IPS-18a (cell line): ENCODE results near the gene RNF13.

Source experiments
- H3K27ac ChIP-seq: one replicate; pipeline ENCODE4 v1.5.1; 2013; ENCODE audit warnings: low read length
- H3K27me3 ChIP-seq: one replicate; pipeline ENCODE4 v1.6.1; 2013; ENCODE audit warnings: mild to moderate bottlenecking, low read length; ENCODE audit not compliant: control insufficient read depth, insufficient read depth
- H3K36me3 ChIP-seq: one replicate; pipeline ENCODE4 v1.6.1; 2013; ENCODE audit warnings: low read depth, low read length; ENCODE audit not compliant: control insufficient read depth
- H3K4me1 ChIP-seq: one replicate; pipeline ENCODE4 v1.6.1; 2013; ENCODE audit warnings: low read depth, low read length; ENCODE audit not compliant: control insufficient read depth
- H3K4me3 ChIP-seq: one replicate; pipeline ENCODE4 v1.5.1; 2013; ENCODE audit warnings: low read length
- H3K9ac ChIP-seq: one replicate; pipeline ENCODE4 v1.6.1; 2013; ENCODE audit warnings: mild to moderate bottlenecking, low read length, moderate library complexity
- H3K9me3 ChIP-seq: one replicate; pipeline ENCODE4 v1.6.1; 2013; ENCODE audit warnings: low read depth, low read length; ENCODE audit not compliant: control insufficient read depth

The RNF13 gene

DNA sequence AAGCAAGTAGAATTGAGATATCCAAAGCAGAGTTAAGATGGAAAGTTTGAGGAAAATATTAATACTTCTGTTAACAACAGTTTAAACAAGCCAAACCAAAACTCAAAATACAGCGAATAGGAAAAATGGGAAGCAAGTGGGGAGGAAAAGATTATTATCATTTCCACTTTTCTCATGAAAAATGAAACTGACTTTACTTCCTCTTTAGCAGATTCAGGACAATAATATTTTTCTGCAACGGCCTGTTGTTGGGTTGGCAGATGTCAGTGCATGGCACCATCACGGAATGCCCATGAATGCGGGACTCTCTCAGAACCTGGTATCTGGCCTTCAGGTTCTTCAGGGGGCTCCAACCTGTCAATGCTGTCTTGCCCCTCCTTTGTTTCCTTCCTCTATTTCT lies 31.8 kb upstream of the RNF13 start:
- Histone ChIP-seq H3K4me3 (no peak overlapping the region), H3K9me3 (no peaks in the 10 kb centered on the region), H3K27ac (no peak overlapping the region), H3K9ac (no peak overlapping the region), H3K27me3 (no peaks in the 10 kb centered on the region), H3K36me3 (no peaks in the 10 kb centered on the region), H3K4me1 (no peaks in the 10 kb centered on the region)

DNA sequence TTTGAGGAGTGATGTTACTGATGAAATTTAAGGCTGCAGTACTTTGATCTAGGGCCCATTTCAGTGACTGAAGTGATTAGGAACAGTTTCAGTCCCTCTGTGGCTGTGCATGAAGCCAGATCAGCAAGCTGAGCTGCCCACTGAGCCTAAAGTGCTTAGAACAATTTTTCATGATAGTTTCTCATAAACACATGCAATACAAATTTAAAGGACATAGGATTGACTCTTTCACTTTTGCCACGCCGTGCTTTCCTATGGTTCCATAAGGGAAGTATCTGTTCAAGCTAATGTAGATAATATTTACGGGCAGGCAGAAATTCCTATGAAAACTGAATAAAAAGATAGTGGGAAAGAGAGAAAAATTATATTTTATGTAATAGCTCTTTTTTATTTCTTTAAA lies 31.3 kb upstream of the RNF13 start:
- Histone ChIP-seq H3K9ac (no peak overlapping the region), H3K4me3 (no peak overlapping the region), H3K27me3 (no peaks in the 10 kb centered on the region), H3K9me3 (no peaks in the 10 kb centered on the region), H3K27ac (no peak overlapping the region), H3K4me1 (no peaks in the 10 kb centered on the region), H3K36me3 (no peaks in the 10 kb centered on the region)

DNA sequence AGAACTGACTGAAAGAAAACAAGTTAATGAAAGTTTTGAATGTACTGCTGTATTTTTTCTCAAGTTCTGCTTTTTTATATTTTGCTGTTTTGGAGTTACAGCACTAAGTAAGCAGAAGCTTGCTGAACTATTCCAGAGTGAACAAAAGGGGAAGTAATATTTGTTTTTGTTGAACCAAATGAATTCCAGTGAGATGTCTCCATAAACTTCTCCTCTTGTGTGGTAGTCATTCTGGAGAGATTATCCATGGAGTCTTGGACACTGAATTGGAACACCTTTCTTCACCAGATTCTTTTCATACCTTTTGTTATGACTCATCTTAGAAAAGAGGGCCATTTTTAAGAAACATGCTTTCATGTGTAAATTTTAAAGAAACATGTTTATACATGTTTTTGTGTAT lies 29.4 kb upstream of the RNF13 start:
- Histone ChIP-seq H3K4me1 (no peaks in the 10 kb centered on the region), H3K27me3 (no peaks in the 10 kb centered on the region), H3K9ac (no peak overlapping the region), H3K27ac (no peak overlapping the region), H3K9me3 (no peaks in the 10 kb centered on the region), H3K4me3 (no peak overlapping the region), H3K36me3 (no peaks in the 10 kb centered on the region)

DNA sequence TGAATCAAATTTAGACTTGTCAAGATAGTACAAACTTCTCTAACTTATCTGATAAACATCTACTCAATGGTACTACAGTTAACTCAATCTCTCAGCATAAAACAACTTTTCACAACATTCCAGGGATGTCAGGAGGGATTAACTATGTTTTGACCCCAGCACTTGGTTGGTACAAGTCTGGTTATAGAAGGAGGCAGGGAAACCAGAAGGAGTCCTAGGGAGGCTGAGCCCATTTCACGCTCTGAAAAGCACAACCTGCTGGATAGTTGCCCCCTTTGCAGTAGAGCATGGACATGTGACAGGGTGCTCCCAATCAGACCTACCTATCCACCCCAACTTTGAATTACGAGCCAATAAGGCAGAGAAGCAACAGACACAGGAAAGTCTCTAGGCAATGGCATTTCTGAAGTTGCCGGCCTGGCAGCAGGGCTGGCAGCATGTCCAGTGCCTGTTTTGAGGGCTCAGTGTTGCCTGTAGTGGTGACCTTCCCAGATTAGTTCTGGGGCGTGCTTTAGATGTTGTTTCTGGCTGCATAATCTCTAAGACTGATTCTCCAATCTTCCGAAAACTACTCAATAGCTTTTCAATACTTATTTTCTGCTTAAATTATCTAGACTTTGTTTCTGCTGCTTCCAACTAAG lies 28.8 kb upstream of the RNF13 start:
- Histone ChIP-seq H3K9ac (no peak overlapping the region), H3K36me3 (no peaks in the 10 kb centered on the region), H3K27me3 (no peaks in the 10 kb centered on the region), H3K9me3 (no peaks in the 10 kb centered on the region), H3K4me1 (no peaks in the 10 kb centered on the region), H3K4me3 (no peak overlapping the region), H3K27ac (no peak overlapping the region)

DNA sequence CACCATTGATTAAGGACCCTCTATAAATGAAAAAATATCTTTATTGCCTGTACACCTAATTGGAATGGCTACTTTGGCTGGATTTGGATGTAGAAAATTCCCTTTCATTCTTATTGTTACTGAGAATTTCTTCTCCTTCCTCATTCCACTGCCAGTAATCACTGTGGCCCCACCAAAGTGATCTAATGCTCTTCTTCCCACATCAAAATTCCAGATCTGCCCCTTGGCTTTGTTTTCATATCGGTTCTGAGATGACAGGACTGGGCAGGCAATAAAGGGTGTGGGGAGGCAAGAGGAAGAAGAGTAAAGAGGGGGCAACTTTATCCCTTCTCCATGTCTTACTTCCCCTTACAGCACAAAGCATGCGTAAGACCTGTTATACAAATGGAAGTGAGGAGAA lies 22.7 kb upstream of the RNF13 start:
- Histone ChIP-seq H3K4me1 (no peaks in the 10 kb centered on the region), H3K4me3 (no peak overlapping the region), H3K27me3 (no peaks in the 10 kb centered on the region), H3K9me3 (no peaks in the 10 kb centered on the region), H3K36me3 (no peaks in the 10 kb centered on the region), H3K27ac (no peak overlapping the region), H3K9ac (no peak overlapping the region)

DNA sequence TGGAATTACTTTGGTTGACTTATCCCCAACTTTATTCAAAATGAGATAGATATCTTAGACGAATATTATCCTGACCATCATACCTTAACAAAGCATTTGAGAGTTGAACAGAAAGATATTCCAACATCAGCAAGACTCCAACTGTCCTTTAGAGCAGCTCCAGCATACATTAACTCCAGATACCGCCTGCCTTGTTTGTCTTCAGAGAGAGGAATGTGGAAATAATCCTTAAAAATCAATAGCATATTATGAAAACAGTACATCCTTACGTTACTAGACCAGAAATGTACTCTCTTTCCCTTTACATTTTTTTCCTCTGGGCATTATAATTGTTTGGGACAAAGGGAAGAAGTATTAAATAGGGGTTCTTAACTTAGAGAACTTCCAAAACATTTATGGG lies 22.3 kb upstream of the RNF13 start:
- Histone ChIP-seq H3K9ac (no peak overlapping the region), H3K4me3 (no peak overlapping the region), H3K36me3 (no peaks in the 10 kb centered on the region), H3K9me3 (no peaks in the 10 kb centered on the region), H3K27me3 (no peaks in the 10 kb centered on the region), H3K4me1 (no peaks in the 10 kb centered on the region), H3K27ac (no peak overlapping the region)

DNA sequence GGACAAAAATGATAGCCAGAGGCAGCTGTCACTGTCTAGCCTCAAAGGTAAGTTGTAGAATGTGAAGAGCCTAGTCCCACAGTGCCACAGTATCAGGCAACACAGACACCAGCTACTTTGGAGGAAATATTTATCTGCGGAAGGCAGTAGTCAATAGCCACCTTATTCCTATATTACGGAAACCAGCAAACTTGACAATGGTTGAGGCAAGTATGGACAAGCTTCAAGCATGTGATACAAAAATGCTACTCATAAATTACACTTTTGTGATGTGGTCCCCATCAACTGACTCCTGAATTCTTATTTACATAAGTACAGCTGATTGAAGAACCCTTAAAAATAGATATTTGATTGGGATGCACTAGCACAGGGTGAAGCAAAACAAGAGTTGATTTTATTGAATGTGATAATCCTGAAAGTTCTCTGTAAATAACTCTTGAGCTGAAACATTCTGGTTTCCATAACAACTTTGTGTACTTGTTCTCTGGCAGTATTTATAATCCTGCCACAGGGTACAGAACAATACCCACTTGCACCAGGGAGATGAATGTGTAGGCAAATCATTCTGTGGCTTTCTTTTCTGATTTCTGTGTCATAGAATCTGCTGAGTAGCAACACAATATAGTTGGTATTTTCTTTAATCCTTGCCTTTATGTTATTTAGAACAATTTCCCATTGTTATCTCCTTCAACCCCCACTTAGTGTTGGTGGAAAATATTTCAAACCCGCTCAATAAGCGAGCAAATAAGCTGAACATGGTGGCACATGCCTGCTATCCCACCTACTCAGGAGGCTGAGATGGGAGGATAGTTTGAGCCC lies 20.4 kb upstream of the RNF13 start, which contains the start of gene ANKUB1:
TSS of gene ANKUB1 (minus strand) at position 103 of the 819 bp plus-strand sequence. CDS start 188 bp downstream, outside the sequence.
- H3K36me3 ChIP-seq: no peaks in the 10 kb centered on the region
- no peak within 1 kb of the TSS for H3K4me3 ChIP-seq

DNA sequence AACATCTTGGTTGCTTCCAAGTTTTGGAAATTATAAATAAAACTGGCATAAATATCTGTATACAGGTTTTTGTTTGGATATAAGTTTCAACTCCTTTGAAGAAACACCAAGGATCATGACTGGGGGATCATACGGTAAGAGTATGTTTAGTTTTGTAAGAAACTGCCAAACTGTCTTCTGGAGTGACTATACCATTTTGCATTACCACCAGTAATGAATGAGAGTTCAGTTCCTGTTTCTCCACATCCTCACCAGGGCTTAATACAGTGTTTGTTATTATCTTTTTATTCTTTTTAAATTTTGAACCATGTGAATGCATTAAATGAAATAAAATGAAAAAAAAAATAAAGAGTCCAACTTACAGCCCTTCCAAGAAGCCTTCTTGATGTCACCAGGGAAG lies 17.0 kb upstream of the RNF13 start:
- Histone ChIP-seq H3K9ac (no peak overlapping the region), H3K27ac (no peak overlapping the region), H3K4me3 (no peak overlapping the region), H3K36me3 (no peaks in the 10 kb centered on the region), H3K9me3 (no peaks in the 10 kb centered on the region), H3K4me1 (no peaks in the 10 kb centered on the region), H3K27me3 (no peaks in the 10 kb centered on the region)

More for the DNA sequence above, 20.4 kb upstream of the RNF13 start, which contains the start of gene ANKUB1:
- H3K4me1 ChIP-seq: no peaks in the 10 kb centered on the region
- no peak within 1 kb of the TSS for H3K9ac ChIP-seq
- H3K27ac ChIP-seq: no peak within 1 kb of the TSS
- H3K27me3 ChIP-seq: no peaks in the 10 kb centered on the region
- no peaks in the 10 kb centered on the region for H3K9me3 ChIP-seq

DNA sequence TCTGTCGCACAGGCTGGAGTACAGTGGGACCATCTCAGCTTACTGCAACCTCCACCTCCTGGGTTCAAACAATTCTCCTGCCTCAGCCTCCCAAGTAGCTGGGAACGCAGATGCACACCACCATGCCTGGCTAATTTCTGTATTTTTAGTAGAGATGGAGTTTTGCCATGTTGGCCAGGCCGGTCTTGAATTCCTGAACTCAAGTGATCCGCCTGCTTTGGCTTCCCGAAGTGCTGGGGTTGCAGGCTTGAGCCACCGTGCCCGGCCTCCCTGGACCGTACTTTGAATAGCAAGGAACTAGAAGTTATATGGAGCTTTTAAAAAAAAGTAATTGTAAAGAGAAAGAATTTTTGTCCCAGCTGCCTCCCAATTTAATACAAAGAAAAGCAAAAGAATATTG lies 12.3 kb upstream of the RNF13 start:
- no peaks in the 10 kb centered on the region for H3K36me3 ChIP-seq
- H3K9ac ChIP-seq: no peak overlapping the region
- H3K27me3 ChIP-seq: no peaks in the 10 kb centered on the region
- no peaks in the 10 kb centered on the region for H3K9me3 ChIP-seq
- H3K4me3 ChIP-seq: no peak overlapping the region
- no peaks in the 10 kb centered on the region for H3K4me1 ChIP-seq
- H3K27ac ChIP-seq: no peak overlapping the region

DNA sequence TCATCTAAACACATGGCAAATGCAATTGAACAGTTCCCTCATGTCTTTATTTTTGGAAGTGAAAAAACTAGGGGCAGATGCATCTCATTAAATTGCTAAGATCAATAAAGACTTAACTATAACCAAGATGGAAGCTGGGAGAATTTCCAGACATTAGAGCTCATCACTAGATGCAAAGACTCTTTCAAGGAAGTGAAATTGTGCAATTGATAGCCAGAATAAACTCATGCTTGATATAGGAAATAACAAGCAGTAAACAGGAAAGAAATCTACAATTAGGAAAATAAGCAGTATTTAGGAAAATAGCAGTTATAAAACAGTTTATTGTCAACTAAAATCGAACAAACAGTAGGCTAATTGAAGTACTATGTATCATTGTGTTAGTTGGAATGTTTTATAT lies 11.8 kb upstream of the RNF13 start:
- Histone ChIP-seq H3K27me3 (no peaks in the 10 kb centered on the region), H3K36me3 (no peaks in the 10 kb centered on the region), H3K9me3 (no peaks in the 10 kb centered on the region), H3K4me1 (no peaks in the 10 kb centered on the region), H3K4me3 (no peak overlapping the region), H3K9ac (no peak overlapping the region), H3K27ac (no peak overlapping the region)

DNA sequence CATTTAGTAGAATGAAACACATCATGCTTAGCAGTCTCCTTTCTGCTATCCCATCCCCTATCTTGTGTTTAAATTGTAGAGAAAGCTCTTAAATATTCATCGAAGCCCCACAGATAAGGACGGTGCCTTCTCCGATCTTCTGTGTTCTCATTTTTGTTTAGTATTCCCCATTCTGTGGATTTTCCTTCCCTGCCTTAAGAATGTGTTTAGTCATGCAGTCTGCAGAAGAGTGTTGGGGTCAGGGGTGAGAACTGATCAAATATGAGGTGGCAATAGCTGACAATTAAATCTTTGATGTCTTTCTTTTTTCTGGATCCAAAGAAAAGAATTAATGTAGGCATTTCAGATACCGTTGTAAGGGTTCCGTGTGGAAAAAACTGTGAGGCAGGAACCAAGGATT lies 11.4 kb upstream of the RNF13 start:
- Histone ChIP-seq H3K9ac (no peak overlapping the region), H3K9me3 (no peaks in the 10 kb centered on the region), H3K27me3 (no peaks in the 10 kb centered on the region), H3K27ac (no peak overlapping the region), H3K4me1 (no peaks in the 10 kb centered on the region), H3K36me3 (no peaks in the 10 kb centered on the region), H3K4me3 (no peak overlapping the region)
